ENCODE measurements around the gene ERFL.
"Not testable (repeated sequence)": the region's sequence is repeated elsewhere in the genome, so short reads cannot be mapped to it uniquely, and the experiment has no call there.

The ERFL gene

GRCh38 chr19:41957161-41957837 is 29.1 kb upstream of the ERFL start:
- no peaks in the 10 kb centered on the region for H3K27me3 Mint-ChIP-seq
- ATAC-seq (replicated peaks) (no peak), DNase-seq (no peak)
- H3K36me3 Mint-ChIP-seq: peaks cover 0 to 9% of the 10 kb centered on the region in 2 donors
- no peaks in the 10 kb centered on the region for H3K9me3 Mint-ChIP-seq
- H3K4me1 Mint-ChIP-seq: peaks cover 17 to 24% of the 10 kb centered on the region in 2 donors
- H3K27ac Mint-ChIP-seq: peak overlapping the region; percentile 66
- H3K4me3 Mint-ChIP-seq: peak overlapping the region; percentile 90 to 94

- peaks cover 20 to 27% of the 10 kb centered on the region in 2 donors for H3K4me1 Mint-ChIP-seq
- no peak overlapping the region for H3K27ac Mint-ChIP-seq
- DNase-seq (no peak), ATAC-seq (replicated peaks) (no peak)
- no peaks in the 10 kb centered on the region for H3K27me3 Mint-ChIP-seq
- H3K36me3 Mint-ChIP-seq: peaks cover 0 to 9% of the 10 kb centered on the region in 2 donors
- no peak overlapping the region for H3K4me3 Mint-ChIP-seq
- H3K9me3 Mint-ChIP-seq: no peaks in the 10 kb centered on the region
Measured at GRCh38 chr19:41956621-41957020, 28.4 kb upstream of the ERFL start.

GRCh38 chr19:41955521-41955920 is 27.3 kb upstream of the ERFL start:
- Mint-ChIP-seq H3K36me3 (peaks cover 0 to 9% of the 10 kb centered on the region in 2 donors), H3K27me3 (no peaks in the 10 kb centered on the region), H3K4me1 (peaks cover 27 to 37% of the 10 kb centered on the region in 2 donors), H3K27ac (no peak overlapping the region), H3K9me3 (no peaks in the 10 kb centered on the region), H3K4me3 (no peak overlapping the region)
- DNase-seq (no peak), ATAC-seq (replicated peaks) (no peak)

GRCh38 chr19:41951686-41952172 is 23.5 kb upstream of the ERFL start:
- peak overlapping the region; percentile 69 to 70 for H3K4me3 Mint-ChIP-seq
- H3K4me1 Mint-ChIP-seq: peaks cover 30 to 43% of the 10 kb centered on the region in 2 donors
- H3K27ac Mint-ChIP-seq: peak overlapping the region; percentile 93
- DNase-seq (peak; percentile 76), ATAC-seq (replicated peaks) (peak; percentile 94 to 95)
- H3K36me3 Mint-ChIP-seq: peaks cover 4 to 9% of the 10 kb centered on the region in 2 donors
- peaks cover 0 to 3% of the 10 kb centered on the region in 2 donors for H3K9me3 Mint-ChIP-seq
- no peaks in the 10 kb centered on the region for H3K27me3 Mint-ChIP-seq

GRCh38 chr19:41947091-41947490 is 18.8 kb upstream of the ERFL start:
- no peaks in the 10 kb centered on the region for H3K27me3 Mint-ChIP-seq
- H3K36me3 Mint-ChIP-seq: peaks cover 4 to 10% of the 10 kb centered on the region in 2 donors
- H3K9me3 Mint-ChIP-seq: peaks cover 0 to 3% of the 10 kb centered on the region in 2 donors
- H3K27ac Mint-ChIP-seq: peak overlapping the region; percentile 92
- ATAC-seq (replicated peaks): no peak
- no peak for DNase-seq
- H3K4me3 Mint-ChIP-seq: no peak overlapping the region
- H3K4me1 Mint-ChIP-seq: peaks cover 58 to 81% of the 10 kb centered on the region in 2 donors

- Mint-ChIP-seq H3K27ac (peak overlapping the region; percentile 99), H3K4me3 (peak overlapping the region; percentile 72), H3K4me1 (peaks cover 58 to 76% of the 10 kb centered on the region in 2 donors), H3K36me3 (peaks cover 4 to 18% of the 10 kb centered on the region in 2 donors), H3K27me3 (no peaks in the 10 kb centered on the region), H3K9me3 (peaks cover 0 to 3% of the 10 kb centered on the region in 2 donors)
- DNase-seq (peak; percentile 92), ATAC-seq (replicated peaks) (peak; percentile 89 to 90)
Measured at GRCh38 chr19:41945135-41945766, 17.0 kb upstream of the ERFL start.

- ATAC-seq (replicated peaks) (no peak), DNase-seq (no peak)
- Mint-ChIP-seq H3K36me3 (peaks cover 6 to 22% of the 10 kb centered on the region in 2 donors), H3K4me1 (peaks cover 56 to 75% of the 10 kb centered on the region in 2 donors), H3K27me3 (no peaks in the 10 kb centered on the region), H3K9me3 (peaks cover 0 to 3% of the 10 kb centered on the region in 2 donors), H3K27ac (peak overlapping the region; percentile 99), H3K4me3 (peak overlapping the region in 1 of 2 donors; percentile 72)
Measured at GRCh38 chr19:41944336-41944735, 16.1 kb upstream of the ERFL start.

GRCh38 chr19:41941410-41942202 is 13.4 kb upstream of the ERFL start:
- ATAC-seq (replicated peaks) (no peak), DNase-seq (no peak)
- Mint-ChIP-seq H3K4me3 (peak overlapping the region; percentile 93 to 95), H3K4me1 (peaks cover 51 to 71% of the 10 kb centered on the region in 2 donors), H3K9me3 (no peaks in the 10 kb centered on the region), H3K36me3 (peaks cover 2 to 16% of the 10 kb centered on the region in 2 donors), H3K27ac (peak overlapping the region; percentile 98), H3K27me3 (no peaks in the 10 kb centered on the region)

GRCh38 chr19:41940731-41941409 is 12.6 kb upstream of the ERFL start:
- DNase-seq: no peak
- peaks cover 50 to 71% of the 10 kb centered on the region in 2 donors for H3K4me1 Mint-ChIP-seq
- H3K36me3 Mint-ChIP-seq: peaks cover 2 to 15% of the 10 kb centered on the region in 2 donors
- H3K27ac Mint-ChIP-seq: peak overlapping the region; percentile 99
- ATAC-seq (replicated peaks): no peak
- no peaks in the 10 kb centered on the region for H3K27me3 Mint-ChIP-seq
- peak overlapping the region; percentile 93 to 95 for H3K4me3 Mint-ChIP-seq
- H3K9me3 Mint-ChIP-seq: no peaks in the 10 kb centered on the region

GRCh38 chr19:41939861-41940730 is 11.8 kb upstream of the ERFL start:
- ATAC-seq (replicated peaks): peak; percentile 62 to 68
- no peaks in the 10 kb centered on the region for H3K9me3 Mint-ChIP-seq
- peaks cover 4 to 5% of the 10 kb centered on the region in 2 donors for H3K27me3 Mint-ChIP-seq
- peak overlapping the region; percentile 99 for H3K27ac Mint-ChIP-seq
- peaks cover 47 to 70% of the 10 kb centered on the region in 2 donors for H3K4me1 Mint-ChIP-seq
- DNase-seq: peak; percentile 71
- H3K4me3 Mint-ChIP-seq: peak overlapping the region; percentile 93 to 95
- peaks cover 2 to 15% of the 10 kb centered on the region in 2 donors for H3K36me3 Mint-ChIP-seq

- not testable (repeated sequence) for H3K9me3 Mint-ChIP-seq; DNase-seq; H3K27me3 Mint-ChIP-seq; ATAC-seq (replicated peaks)
- Mint-ChIP-seq H3K36me3 (peaks cover 2 to 15% of the 10 kb centered on the region in 2 donors), H3K4me3 (peak overlapping the region; percentile 54 to 67), H3K27ac (peak overlapping the region; percentile 65), H3K4me1 (peaks cover 47 to 70% of the 10 kb centered on the region in 2 donors)
Measured at GRCh38 chr19:41939209-41939608, 11.0 kb upstream of the ERFL start.

- ATAC-seq (replicated peaks): no peak
- no peak for DNase-seq
- H3K27me3 Mint-ChIP-seq: peaks cover 5 to 7% of the 10 kb centered on the region in 2 donors
- H3K4me1 Mint-ChIP-seq: peaks cover 50 to 72% of the 10 kb centered on the region in 2 donors
- H3K27ac Mint-ChIP-seq: peak overlapping the region; percentile 43
- H3K36me3 Mint-ChIP-seq: peaks cover 2 to 13% of the 10 kb centered on the region in 2 donors
- H3K4me3 Mint-ChIP-seq: peak overlapping the region; percentile 53 to 58
- no peaks in the 10 kb centered on the region for H3K9me3 Mint-ChIP-seq
Measured at GRCh38 chr19:41937525-41938468, 9.5 kb upstream of the ERFL start.

Measured in stimulated activated naive B cell treated with anti-CD40 and anti-IgM and Interleukin-4, amounts not matched to agents 10 μg/mL and 1 μg/mL and 100 μg/mL, for 72 hours (primary cell).